T follicular helper cell (primary cell): ENCODE results near the gene DYRK1A.

Experiments used
- DNase-seq: peaks from one replicate; pipeline ENCODE4 v3.0.0-alpha.2; 2020; ENCODE audit warnings: low read depth

Gene DYRK1A

DNA sequence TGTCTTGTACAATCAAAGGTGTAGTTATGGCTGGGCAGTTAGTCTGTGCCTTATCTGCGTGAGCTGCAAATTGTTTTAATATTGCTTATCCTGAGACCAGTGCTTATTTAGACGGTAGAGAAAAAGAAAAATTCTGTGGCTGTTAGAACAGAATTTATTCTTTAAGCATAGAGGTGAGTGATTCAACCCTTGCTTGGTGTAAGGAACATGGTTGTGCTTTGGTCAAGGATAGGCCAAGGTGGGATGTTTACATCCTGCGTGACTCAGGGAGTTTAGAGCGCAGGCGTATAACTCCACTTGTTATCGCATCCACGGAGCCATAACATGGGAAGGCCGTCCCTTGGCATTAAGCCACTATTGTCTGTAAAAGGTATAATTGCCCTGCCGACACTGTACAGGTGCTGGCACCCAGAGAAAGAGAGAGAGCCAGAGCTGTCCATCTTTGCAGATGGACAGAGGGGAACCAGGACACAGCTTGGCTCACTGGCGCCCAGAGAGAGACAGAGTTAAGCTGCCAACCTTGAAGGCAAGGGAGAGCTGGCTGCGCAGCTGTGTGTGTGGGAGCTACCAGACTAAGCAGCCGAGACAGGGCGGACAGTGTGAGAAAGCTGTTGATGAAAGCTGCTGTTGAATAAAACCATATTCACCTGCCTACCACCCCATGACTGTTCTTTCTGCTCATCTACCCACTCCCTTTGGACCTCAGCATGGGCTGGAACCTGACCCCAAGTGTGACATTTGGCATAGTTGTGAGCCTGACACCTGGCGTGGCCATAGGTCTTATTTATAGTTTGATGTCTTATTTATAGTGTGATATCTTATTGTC, 200.4 kb downstream of the DYRK1A start:
- DNase-seq = no peak

DNA sequence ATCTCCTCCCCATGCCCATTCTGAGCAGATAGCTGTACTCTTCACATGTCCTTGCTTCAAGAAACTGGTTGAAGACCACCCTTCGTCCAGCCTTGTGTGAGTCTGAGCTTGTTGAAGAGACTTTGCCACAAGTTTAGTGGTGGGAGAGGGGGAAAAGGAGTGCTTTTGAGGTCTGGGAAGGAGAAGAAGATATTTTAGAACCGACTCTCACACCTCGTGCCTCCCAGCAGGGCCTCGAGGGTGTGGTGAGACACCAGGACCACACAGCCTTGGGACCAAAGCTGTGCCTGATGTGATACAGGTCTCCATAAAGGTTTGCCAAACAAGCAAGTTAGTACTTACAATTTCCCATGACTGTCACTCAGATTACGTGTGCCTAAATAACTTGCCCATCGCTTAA, 201.8 kb downstream of the DYRK1A start:
- DNase-seq = no peak

DNA sequence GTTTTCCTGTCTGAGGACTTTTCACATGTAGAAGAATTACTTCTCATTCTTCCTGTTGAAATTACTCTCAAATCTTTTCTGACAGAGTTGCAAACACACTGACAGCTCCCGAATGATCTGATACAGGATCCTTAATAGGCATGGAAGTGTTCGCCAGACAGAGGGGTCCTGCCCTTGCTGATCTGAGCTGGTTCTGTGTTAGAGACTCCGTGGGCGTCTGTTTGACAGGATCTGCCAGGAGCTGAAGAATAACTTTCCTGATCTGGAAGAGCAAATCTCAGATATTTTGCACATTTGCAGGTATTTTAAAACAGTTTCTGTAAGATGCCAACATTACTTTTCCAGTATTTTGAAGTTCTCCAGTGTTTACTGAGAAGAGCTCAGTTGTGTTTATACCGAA, 202.3 kb downstream of the DYRK1A start:
- DNase-seq = no peak

DNA sequence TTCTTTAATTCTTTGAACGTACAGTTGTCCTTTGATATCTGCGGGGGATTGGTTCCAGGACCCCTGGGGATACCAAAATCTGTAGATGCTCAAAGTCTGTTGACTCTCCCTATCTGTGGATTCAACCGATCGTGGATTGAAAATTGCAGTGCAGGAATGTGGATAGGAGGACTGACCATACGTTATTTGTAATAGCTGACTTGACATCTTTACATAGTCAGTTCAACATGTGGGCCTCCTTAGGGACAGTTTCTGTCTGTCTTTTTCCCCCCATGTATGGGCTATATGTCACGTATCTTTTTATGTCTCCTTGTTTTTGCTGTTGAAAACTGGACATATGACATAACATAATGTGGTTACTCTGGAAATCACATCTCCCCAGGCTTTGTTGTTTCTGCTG, 204.9 kb downstream of the DYRK1A start:
- DNase-seq = no peak

DNA sequence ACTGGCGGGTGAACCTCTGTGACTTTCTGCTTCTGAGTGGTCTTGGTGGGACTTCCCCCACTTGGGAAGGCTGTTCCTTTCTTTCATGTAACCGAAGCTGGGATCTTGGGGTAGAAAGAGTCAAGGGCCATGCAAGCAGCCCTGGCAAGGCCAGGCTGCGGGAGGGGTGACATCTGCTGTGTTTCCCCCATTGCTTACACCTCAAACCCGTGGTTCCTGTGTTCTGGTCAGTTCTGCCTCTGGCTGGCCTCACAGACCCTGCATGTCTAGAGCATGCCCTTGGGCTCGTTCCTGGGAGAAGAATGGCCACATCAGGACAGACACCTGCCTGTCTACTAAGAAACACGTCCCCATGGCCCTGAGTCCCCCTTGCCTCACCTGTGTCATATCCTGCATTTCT, 207.7 kb downstream of the DYRK1A start:
- DNase-seq = no peak

DNA sequence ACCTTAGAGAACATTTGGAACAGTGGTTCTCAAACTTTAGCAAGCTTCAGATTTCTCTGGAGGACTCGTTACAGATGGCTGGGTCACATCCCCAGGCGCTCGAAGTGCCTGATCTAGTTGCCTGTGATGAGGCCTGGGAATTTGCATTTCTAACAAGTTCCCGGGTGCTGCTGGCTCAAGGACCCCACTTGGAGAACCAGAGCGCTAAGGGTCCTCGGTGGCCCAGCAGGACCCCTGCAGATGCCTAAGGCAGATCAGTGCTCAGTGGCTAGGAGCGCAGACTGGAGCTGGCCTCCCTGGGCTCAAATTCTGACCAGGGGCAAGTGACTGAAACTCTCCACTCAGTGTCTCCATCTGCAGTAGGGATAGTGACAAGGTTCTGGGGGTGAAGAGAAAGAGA, 208.2 kb downstream of the DYRK1A start:
- no peak for DNase-seq

DNA sequence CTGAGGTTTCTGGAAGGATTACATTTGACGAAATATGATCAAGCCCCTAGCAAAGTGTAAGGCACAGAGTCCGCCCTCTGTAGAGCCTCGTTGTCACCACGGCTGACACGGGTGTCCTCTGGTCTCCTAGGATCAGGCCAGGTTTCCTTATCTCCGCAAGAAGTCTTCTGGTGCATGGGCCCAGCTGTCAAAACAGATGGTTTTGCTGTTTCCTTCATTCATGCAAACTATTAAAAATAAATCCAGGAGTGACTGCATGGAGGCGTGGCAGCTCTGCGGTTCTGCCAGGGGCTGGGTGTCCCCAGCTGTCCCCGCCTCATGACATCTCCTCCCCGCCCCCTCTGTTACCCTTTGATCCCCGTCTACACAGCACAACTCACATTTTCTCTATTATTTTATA, 209.0 kb downstream of the DYRK1A start:
- DNase-seq = no peak
